HG03342 (cell line): ENCODE measurements around the gene NOM1.
"Not testable (repeated sequence)": the region's sequence is repeated elsewhere in the genome, so short reads cannot be mapped to it uniquely, and the experiment has no call there.

Experiments
- ATAC-seq: cut with Tn5 transposase; IDR thresholded peaks from one replicate; pipeline ENCODE4 v1.9.1; 2021; ENCODE audit warnings: mild to moderate bottlenecking, moderate library complexity; ENCODE audit not compliant: unreplicated experiment

The NOM1 gene

DNA sequence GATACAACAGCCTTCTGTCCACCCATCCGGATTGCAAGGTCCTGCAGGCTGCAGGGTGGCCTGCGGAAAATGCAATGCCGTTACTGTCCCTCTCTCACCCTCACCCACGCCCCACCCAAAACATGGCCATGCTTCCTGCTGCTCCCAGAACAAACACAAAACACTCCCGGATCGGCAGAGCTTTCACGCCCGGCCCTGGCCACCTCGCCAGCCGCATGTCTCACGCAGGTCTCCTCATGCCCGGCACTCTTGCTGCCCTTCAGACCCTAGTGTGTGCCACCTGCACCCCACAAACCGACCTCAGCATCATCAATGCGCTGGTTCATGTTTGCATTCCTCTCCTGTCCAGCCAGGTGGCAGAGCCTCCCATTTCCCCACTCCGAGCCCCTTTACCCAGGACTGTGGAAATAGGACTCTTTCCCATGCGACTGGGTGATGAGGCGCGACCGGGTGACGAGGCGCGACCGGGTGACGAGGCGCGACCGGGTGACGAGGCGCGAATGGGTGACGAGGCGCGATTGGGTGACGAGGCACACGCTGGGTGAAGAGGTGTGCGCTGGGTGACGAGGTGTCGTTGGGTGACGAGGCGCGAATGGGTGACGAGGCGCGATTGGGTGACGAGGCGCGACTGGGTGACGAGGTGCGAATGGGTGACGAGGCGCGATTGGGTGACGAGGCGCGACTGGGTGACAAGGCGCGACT is 8.9 kb upstream of the NOM1 start:
- no peak for ATAC-seq

GRCh38 chr7:156941393-156942182 is 7.9 kb upstream of the NOM1 start:
- no peak for ATAC-seq

GRCh38 chr7:156942708-156943090 is 6.8 kb upstream of the NOM1 start:
- no peak for ATAC-seq

DNA sequence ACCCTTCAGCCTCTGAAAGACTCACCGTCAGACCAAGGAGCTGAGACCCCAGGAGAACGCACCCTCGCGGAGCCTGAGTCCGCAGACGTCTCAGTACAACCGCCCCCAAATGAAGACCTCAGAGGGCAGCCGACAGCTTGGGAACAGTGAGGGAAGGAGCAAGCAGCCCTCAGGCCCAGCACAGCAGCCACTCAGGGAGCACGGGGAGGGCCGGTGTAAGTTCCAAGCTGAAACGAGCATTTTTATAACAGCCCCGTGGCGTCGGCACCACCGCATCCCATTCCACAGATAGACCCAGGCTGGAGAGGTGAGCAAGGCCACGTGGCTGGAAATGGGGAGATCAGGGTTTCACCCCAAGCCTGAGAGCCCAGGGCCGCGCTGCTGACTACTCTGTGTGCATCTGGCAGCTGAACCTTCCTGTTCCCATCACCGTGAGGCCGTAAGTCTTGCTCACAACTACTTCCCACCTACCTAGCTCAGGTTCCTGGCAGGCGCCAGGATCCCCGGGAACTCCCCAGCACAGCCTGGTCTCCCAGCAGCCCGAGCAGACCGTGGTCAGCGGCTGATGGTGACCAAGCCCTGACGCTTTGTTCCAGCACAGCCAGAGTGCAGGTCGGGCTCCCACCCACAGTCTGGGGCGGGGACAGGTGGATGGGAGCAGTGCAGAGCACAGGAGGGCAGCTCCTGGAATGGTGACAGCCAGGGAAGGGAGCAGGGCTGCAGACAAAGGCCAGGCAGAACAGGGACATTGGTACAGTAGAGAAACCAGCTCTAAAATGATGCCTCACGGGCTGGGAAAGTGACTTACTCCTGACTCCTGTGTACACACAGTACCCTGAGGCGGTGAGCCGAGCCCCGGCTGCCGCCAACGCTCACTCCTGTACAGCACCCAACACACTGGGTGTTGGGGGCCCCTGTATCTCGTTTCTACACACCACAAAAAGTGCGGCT is 6.1 kb upstream of the NOM1 start:
- ATAC-seq = no peak

- ATAC-seq = no peak
Observed at GRCh38 chr7:156944876-156945275, 4.6 kb upstream of the NOM1 start.

- ATAC-seq = no peak
Observed at GRCh38 chr7:156947120-156947843, 2.2 kb upstream of the NOM1 start.

- ATAC-seq = no peak
Observed at GRCh38 chr7:156948361-156948760, 1.2 kb upstream of the NOM1 start.

DNA sequence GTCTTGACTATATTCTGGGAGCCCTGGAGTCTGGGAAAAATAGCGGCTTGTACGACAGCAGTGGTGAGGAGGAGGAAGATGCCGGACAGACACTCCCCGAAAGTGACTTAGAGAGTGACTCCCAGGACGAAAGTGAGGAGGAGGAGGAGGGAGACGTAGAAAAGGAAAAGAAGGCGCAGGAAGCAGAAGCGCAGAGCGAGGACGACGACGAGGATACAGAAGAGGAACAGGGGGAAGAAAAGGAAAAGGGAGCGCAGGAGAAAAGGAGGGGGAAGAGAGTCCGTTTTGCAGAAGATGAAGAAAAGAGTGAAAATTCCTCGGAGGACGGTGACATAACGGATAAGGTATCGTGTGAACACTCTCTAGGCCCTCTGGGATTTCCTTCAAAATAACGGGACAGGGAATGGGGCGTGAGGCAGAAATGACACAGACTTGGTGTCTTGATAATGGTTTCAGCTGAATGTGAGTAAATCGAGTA is 908 bp downstream of the NOM1 start:
- no peak for ATAC-seq

DNA sequence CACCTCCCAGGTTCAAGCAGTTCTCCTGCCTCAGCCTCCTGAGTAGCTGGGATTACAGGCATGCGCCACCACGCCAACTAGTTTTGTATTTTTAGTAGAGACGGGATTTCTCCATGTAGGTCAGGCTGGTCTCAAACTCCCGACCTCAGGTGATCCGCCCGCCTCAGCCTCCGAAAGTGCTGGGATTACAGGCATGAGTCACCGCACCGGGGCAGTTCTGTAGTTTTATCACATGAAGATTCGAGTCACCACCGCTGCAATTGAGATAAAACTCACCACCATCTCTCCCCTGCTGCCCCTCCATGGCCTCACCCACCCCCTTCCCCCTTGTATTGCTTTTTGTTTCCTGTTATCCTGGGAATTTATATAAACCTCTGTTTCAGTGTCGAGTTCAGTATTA is 3.7 kb downstream of the NOM1 start:
- ATAC-seq = not testable (repeated sequence)

DNA sequence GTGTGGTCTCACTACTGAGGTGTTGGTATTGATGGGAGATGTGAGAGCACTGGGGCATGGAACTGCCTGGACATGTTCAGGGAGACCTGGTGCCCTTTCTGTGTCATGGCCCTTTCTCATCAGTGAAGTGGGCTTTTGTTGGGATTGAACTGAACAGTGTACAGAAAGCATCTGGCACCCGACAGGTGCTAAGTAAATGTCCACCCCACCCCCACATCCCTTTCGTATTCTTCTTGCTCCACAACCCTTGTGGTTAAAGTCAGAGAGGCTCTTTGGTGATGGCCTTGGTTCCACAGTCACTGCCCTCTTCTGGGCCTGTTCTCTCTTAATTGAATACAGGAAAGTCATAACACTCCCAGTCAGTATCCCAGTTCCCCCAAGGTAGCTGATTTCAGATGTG is 5.4 kb downstream of the NOM1 start:
- ATAC-seq = no peak

DNA sequence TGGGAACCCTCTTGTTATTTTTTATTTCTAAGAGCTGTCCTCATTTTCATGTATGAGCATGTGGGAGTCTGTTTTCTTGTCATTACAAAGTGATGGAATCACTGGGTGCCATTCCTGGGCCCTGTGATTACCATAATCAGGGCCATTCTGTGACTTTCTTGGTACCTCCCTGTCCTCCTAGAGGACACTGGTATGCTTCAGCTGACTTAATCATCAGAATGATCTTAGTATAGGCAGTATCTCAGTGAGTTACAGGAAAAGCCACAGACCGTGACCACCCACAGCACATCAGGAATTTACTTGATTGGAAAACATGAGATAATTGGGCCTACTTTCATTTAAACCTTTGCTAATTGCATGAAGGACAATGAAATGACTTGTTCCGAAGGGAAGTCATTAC is 7.2 kb downstream of the NOM1 start:
- no peak for ATAC-seq

GRCh38 chr7:156962145-156962544 is 12.6 kb downstream of the NOM1 start:
- no peak for ATAC-seq

DNA sequence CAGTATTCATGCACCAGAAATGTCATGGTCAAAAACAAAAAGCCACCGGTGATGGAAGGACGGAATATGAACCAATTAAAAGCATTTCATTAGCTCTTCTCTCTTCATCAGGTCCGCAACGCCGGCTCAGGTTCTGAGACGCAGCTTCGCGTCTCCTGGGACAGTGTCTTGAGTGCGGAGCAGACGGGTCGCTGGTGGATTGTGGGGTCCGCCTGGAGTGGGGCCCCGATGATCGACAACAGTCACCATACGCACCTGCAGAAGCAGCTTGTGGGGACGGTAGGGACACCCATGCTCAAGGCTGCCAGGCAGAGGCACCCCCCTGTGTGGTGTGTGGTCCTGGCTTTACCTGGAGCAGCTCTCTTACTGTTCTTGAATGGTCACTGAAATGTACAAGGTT is 13.4 kb downstream of the NOM1 start:
- ATAC-seq = no peak

DNA sequence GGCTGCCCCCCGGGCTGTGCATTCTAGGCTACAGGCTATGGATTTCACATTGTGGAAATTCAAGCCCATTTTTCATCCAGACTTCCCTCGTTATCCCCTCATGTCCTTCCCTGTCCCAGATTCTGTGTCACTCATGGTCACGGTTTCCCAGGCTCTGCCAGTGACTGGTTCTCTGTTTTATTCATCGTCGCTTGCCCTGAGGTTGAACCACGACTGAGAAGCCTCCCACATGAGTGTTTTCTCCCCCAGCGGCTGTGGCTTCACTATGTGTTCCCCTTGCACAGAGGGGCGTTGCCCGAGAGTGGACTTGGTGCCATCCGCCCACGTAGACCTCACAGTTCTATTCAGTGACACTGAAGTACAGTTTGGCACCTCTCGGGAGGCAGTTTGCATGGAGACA is 14.0 kb downstream of the NOM1 start:
- ATAC-seq = no peak

GRCh38 chr7:156964971-156965370 is 15.5 kb downstream of the NOM1 start:
- ATAC-seq = no peak

- ATAC-seq = no peak
Observed at GRCh38 chr7:156966387-156966786, 16.9 kb downstream of the NOM1 start.

DNA sequence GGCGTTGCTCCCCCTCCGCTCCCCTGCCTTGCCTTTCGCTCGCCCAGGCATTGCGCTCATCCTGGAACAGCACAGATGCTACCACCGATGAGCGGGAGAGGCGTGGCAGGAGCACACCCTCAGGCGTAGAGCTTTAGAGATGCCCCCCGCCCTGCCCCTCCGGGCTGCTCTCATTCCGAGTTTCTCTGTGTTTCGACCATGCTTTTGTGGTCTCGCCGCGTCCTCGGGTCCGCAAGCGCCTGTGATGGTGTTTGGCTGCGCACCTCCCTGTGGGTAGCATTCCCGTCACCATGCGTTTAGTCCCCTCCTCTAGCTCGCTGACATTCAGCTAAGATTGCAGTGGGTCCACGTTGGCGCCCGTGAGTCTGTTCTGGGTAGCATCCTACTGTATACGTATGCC is 18.7 kb downstream of the NOM1 start:
- ATAC-seq = no peak

- no peak for ATAC-seq
Observed at GRCh38 chr7:156969972-156970420, 20.5 kb downstream of the NOM1 start.

DNA sequence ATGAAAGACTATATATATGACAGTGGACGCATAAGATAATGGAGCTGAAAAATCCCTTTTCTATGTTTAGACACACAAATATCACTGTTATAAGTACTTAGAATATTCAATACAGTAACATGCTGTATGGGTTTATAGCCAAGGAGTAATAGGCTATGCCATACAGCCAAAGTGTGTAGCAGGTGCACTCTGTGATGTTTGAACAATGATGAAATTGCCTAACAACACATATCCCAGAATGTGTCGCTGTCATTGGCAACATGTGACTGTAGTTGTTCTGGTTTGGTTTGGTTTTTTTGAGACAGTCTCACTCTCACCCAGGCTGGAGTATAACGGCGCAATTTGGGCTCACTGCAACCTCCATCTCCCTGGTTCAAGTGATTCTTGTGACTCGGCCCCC is 26.1 kb downstream of the NOM1 start:
- ATAC-seq = no peak

- no peak for ATAC-seq
Observed at GRCh38 chr7:156979007-156979606, 29.6 kb downstream of the NOM1 start.
